HepG2 (cell line): ENCODE results near the gene PRCP. TPM values are rescaled to one million over a fixed set of nuclear protein-coding genes. Genes with fewer than 3 reads are reported as not detected.

Experiments used
- ATAC-seq: fragments of 200-7000 bp; cut with Tn5 transposase; 3 replicates; pipeline ENCODE4 v1.9.1; 2020; ENCODE audit warnings: mild to moderate bottlenecking, moderate library complexity
- BruUV-seq: library from RNA; stranded (reverse); fragments of 400-500 nt; replicated peaks from 2 replicates; lab custom pipeline; 2021; lab: Mats Ljungman, UMichigan
- CTCF ChIA-PET: fragments of 300-600 bp; formaldehyde crosslinking; extraction: SDS; loops from one replicate; lab custom pipeline; 2021; ENCODE audit warnings: low total read pairs, inconsistent platforms, low intra/inter-chr PET ratio; lab: Yijun Ruan, JAX
- POLR2A ChIA-PET: fragments of 350-600 bp; sonication (Branson Sonifier 250); formaldehyde crosslinking; loops from one replicate; lab custom pipeline; 2020; ENCODE audit warnings: antibody characterized with exemption, inconsistent platforms; lab: Yijun Ruan, JAX
- DNase-seq: peaks from one replicate; pipeline ENCODE4 v3.0.0-alpha.2; 2015; ENCODE audit warnings: low spot score
- FAIRE-seq: peaks from 3 replicates; lab custom pipeline; 2011; peaks lifted over from hg19 to GRCh38; lab: Jason Lieb, UNC
- H2AFZ ChIP-seq: one replicate; pipeline ENCODE4 v1.6.1; 2011; ENCODE audit warnings: low read length, inconsistent platforms
- H3K27ac ChIP-seq: fragments of 300-600 bp; 3 replicates; pipeline ENCODE4 v1.8.0; 2011; ENCODE audit warnings: mixed run types, mild to moderate bottlenecking, mixed read lengths, low read length, inconsistent platforms; ENCODE audit not compliant: insufficient read depth; ENCODE audit errors: extremely low read length
- H3K27me3 ChIP-seq, 2 experiments: fragments of 200-600 bp in 1 of 2; 2 replicates in 1 of 2; 3 replicates in 1 of 2; pipeline versions ENCODE4 v1.6.0 to v1.8.0; 2011; ENCODE audit warnings: low read length in 2 of 2, mild to moderate bottlenecking in 2 of 2, moderate library complexity in 2 of 2, inconsistent platforms in 1 of 2; ENCODE audit not compliant: insufficient read depth in 2 of 2, control insufficient read depth in 1 of 2
- H3K36me3 ChIP-seq, 2 experiments: fragments of 200-600 bp in 1 of 2; replicated peaks in 1 of 2; 2 replicates in 1 of 2; 3 replicates in 1 of 2; pipeline versions ENCODE4 v1.5.1 to v1.8.0; 2011; ENCODE audit warnings: low read length in 2 of 2, inconsistent platforms in 1 of 2; ENCODE audit not compliant: insufficient read depth in 2 of 2, control insufficient read depth in 1 of 2
- H3K4me1 ChIP-seq: 2 replicates; pipeline ENCODE4 v1.5.1; 2012; ENCODE audit warnings: low read length, inconsistent platforms; ENCODE audit not compliant: insufficient read depth
- H3K4me2 ChIP-seq: 2 replicates; pipeline ENCODE4 v1.6.0; 2011; ENCODE audit warnings: low read depth, low read length, inconsistent platforms
- H3K4me3 ChIP-seq, 3 experiments: fragments of 200-600 bp in 1 of 3; sonication (generic), shearing (Covaris generic) in 1 of 3; replicated peaks in 1 of 3; 2 replicates each; pipeline ENCODE4 v1.5.1; 2011 to 2016; ENCODE audit warnings: low read length in 3 of 3, inconsistent platforms in 2 of 3, low read depth in 2 of 3, mild to moderate bottlenecking in 2 of 3, control low read depth in 1 of 3, mixed read lengths in 1 of 3; ENCODE audit not compliant: insufficient read depth in 1 of 3
- H3K79me2 ChIP-seq: one replicate; pipeline ENCODE4 v1.6.1; 2011; ENCODE audit warnings: low read length, inconsistent platforms; ENCODE audit not compliant: insufficient read depth
- H3K9ac ChIP-seq: 2 replicates; pipeline ENCODE4 v1.6.0; 2011; ENCODE audit warnings: mild to moderate bottlenecking, low read depth, low read length, inconsistent platforms; ENCODE audit not compliant: insufficient read depth
- H3K9me3 ChIP-seq: 2 replicates; pipeline ENCODE4 v1.5.1; 2012; ENCODE audit warnings: mild to moderate bottlenecking, low read length
- H4K20me1 ChIP-seq: 2 replicates; pipeline ENCODE4 v1.6.0; 2011; ENCODE audit warnings: inconsistent platforms, mild to moderate bottlenecking, low read length, moderate library complexity; ENCODE audit not compliant: insufficient read depth
- ADNP ChIP-seq: sonication (generic); formaldehyde crosslinking; IDR thresholded peaks from 2 replicates; pipeline ENCODE4 v1.4.0; 2020; ENCODE audit warnings: missing genetic modification reagents
- CBX5 ChIP-seq: sonication (generic); formaldehyde crosslinking; IDR thresholded peaks from 2 replicates; pipeline ENCODE4 v1.4.0; 2020; ENCODE audit warnings: missing genetic modification reagents, borderline replicate concordance
- CEBPB ChIP-seq: IDR thresholded peaks from 2 replicates; pipeline ENCODE4 v1.6.1; 2011; ENCODE audit warnings: low read depth, low read length, improper control_type of control experiment, borderline replicate concordance
- DPF2 ChIP-seq: sonication (generic); formaldehyde crosslinking; IDR thresholded peaks from 2 replicates; pipeline ENCODE4 v1.4.0; 2020; ENCODE audit warnings: mild to moderate bottlenecking, low read depth, missing genetic modification reagents, borderline replicate concordance
- FOSL1 ChIP-seq: sonication (generic); formaldehyde crosslinking; IDR thresholded peaks from 2 replicates; pipeline ENCODE4 v1.9.0; 2021; ENCODE audit warnings: missing genetic modification reagents, borderline replicate concordance
- MZF1 ChIP-seq: sonication (generic); formaldehyde crosslinking; IDR thresholded peaks from 2 replicates; pipeline ENCODE4 v1.8.1; 2023; ENCODE audit warnings: mild to moderate bottlenecking, missing genetic modification reagents, borderline replicate concordance
- SMC3 ChIP-seq: IDR thresholded peaks from 2 replicates; pipeline ENCODE4 v1.6.1; 2011; ENCODE audit warnings: low read length, improper control_type of control experiment
- SP1 ChIP-seq, 2 experiments: fragments of 450-650 bp in 1 of 2; sonication (generic) in 1 of 2; formaldehyde crosslinking in 1 of 2; IDR thresholded peaks; 2 replicates each; pipeline versions ENCODE4 v1.4.0 to v1.6.1; 2016 to 2020; ENCODE audit warnings: missing genetic modification reagents in 1 of 2
- ZNF329 ChIP-seq: sonication (generic); formaldehyde crosslinking; IDR thresholded peaks from 2 replicates; pipeline ENCODE4 v1.9.0; 2021; ENCODE audit warnings: low read depth, mild to moderate bottlenecking, missing genetic modification reagents
- in situ Hi-C: cut with HindIII; loops from 2 replicates; pipeline ENCODE4 v1.10.0; 2017; ENCODE audit warnings: low pct_unique_long_range_greater_than_20kb; ENCODE audit not compliant: extremely low pct_ligation_motif_present
- intact Hi-C: fragments of 100-400 bp; cut with micrococcal nuclease; formaldehyde crosslinking; loops from one replicate; pipeline ENCODE4 v1.10.0; 2022; ENCODE audit not compliant: unreplicated experiment
- polyA plus RNA-seq, 8 experiments: library from polyadenylated mRNA; depleted of rRNA in 3 of 8; stranded (reverse) in 7 of 8; unstranded in 1 of 8; fragments of >200 nt; fragmentation: Illumina TruSeq in 4 of 8; extraction: Trizol in 4 of 8; gene quantifications; 2 replicates each; pipeline versions ENCODE4 v1.2.1 to v1.2.3, GENCODE V29; 2011 to 2016; ENCODE audit warnings: low read depth in 4 of 8, missing spikeins in 1 of 8, mixed read lengths in 1 of 8; ENCODE audit not compliant: insufficient read depth in 1 of 8
- total RNA-seq, 5 experiments: library from RNA; depleted of rRNA; stranded (reverse); fragments of >200 nt; fragmentation: Illumina TruSeq; extraction: Trizol; gene quantifications; 2 replicates each; pipeline ENCODE4 v1.2.3, GENCODE V29; 2016; ENCODE audit warnings: low read depth in 1 of 5
- TF ChIP-seq, protein P1 (sequence below): sonication (generic); formaldehyde crosslinking; IDR thresholded peaks from 2 replicates; pipeline ENCODE4 v1.4.0; 2020; ENCODE audit warnings: missing genetic modification reagents
- TF ChIP-seq, protein P2 (sequence below): sonication (generic); formaldehyde crosslinking; IDR thresholded peaks from 2 replicates; pipeline ENCODE4 v1.4.0; 2020; ENCODE audit warnings: missing genetic modification reagents, low read depth, mild to moderate bottlenecking, borderline replicate concordance
- TF ChIP-seq, protein P3 (sequence below): sonication (generic); formaldehyde crosslinking; IDR thresholded peaks from 2 replicates; pipeline ENCODE4 v1.4.0; 2020; ENCODE audit warnings: missing genetic modification reagents
- TF ChIP-seq, protein P4 (sequence below): sonication (generic); formaldehyde crosslinking; IDR thresholded peaks from 2 replicates; pipeline ENCODE4 v1.9.0; 2021; ENCODE audit warnings: missing genetic modification reagents, mild to moderate bottlenecking, borderline replicate concordance
- TF ChIP-seq, protein P5 (sequence below): sonication (generic); formaldehyde crosslinking; IDR thresholded peaks from 2 replicates; pipeline ENCODE4 v1.4.0; 2020; ENCODE audit warnings: mild to moderate bottlenecking, missing genetic modification reagents

The PRCP gene
- total and polyA plus RNA-seq, 2 of the 13 experiments (the other 11 are each of a cell fraction or from before 2014, with no cell fraction given): 84.2 to 105 TPM

DNA sequence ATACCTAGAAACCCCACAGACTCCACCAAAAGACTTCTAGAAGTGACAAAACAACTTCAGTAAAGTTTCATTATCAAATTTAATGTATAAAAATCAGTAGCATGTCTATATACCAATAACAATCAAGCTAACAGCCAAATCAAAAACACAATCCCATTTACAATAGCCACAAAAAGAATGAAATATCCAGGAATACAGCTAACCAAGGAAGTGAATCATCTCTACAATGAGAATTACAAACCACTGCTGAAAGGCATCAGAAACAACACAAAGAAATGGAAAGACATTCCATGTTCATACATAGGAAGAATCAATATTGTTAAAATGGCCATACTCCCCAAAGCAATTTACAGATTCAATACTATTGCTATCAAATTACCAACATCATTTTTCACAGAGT lies 46.0 kb downstream of the PRCP start:
- in situ Hi-C loops (loop anchor here (25.0 kb wide), 1 partner anchor 958 kb away; no protein-coding TSS in a partner anchor), intact Hi-C loops (no loop called here)
- TF ChIP-seq, protein P1, sequence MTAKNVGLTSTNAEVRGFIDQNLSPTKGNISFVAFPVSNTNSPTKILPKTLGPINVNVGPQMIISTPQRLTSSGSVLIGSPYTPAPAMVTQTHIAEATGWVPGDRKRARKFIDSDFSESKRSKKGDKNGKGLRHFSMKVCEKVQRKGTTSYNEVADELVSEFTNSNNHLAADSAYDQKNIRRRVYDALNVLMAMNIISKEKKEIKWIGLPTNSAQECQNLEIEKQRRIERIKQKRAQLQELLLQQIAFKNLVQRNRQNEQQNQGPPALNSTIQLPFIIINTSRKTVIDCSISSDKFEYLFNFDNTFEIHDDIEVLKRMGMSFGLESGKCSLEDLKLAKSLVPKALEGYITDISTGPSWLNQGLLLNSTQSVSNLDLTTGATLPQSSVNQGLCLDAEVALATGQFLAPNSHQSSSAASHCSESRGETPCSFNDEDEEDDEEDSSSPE (CRISPR knock-in tag): no peak
- TF ChIP-seq CBX5 (CRISPR knock-in tag) (no peak), FOSL1 (no peak), DPF2 (CRISPR knock-in tag) (no peak), CEBPB (no peak), MZF1 (CRISPR knock-in tag) (no peak), ADNP (CRISPR knock-in tag) (no peak), SMC3 (no peak), SP1 (IDR thresholded peaks at IDR 0.05) (no peak), SP1 (CRISPR knock-in tag; IDR thresholded peaks at IDR 0.05) (no peak), ZNF329 (no peak)
- TF ChIP-seq, protein P2, sequence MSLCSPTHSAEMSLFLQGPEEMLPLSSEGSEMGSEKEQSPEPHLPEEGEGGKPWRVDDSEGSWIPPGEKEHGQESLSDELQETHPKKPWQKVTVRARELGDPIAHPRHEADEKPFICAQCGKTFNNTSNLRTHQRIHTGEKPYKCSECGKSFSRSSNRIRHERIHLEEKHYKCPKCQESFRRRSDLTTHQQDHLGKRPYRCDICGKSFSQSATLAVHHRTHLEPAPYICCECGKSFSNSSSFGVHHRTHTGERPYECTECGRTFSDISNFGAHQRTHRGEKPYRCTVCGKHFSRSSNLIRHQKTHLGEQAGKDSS (CRISPR knock-in tag): no peak
- TF ChIP-seq, protein P3, sequence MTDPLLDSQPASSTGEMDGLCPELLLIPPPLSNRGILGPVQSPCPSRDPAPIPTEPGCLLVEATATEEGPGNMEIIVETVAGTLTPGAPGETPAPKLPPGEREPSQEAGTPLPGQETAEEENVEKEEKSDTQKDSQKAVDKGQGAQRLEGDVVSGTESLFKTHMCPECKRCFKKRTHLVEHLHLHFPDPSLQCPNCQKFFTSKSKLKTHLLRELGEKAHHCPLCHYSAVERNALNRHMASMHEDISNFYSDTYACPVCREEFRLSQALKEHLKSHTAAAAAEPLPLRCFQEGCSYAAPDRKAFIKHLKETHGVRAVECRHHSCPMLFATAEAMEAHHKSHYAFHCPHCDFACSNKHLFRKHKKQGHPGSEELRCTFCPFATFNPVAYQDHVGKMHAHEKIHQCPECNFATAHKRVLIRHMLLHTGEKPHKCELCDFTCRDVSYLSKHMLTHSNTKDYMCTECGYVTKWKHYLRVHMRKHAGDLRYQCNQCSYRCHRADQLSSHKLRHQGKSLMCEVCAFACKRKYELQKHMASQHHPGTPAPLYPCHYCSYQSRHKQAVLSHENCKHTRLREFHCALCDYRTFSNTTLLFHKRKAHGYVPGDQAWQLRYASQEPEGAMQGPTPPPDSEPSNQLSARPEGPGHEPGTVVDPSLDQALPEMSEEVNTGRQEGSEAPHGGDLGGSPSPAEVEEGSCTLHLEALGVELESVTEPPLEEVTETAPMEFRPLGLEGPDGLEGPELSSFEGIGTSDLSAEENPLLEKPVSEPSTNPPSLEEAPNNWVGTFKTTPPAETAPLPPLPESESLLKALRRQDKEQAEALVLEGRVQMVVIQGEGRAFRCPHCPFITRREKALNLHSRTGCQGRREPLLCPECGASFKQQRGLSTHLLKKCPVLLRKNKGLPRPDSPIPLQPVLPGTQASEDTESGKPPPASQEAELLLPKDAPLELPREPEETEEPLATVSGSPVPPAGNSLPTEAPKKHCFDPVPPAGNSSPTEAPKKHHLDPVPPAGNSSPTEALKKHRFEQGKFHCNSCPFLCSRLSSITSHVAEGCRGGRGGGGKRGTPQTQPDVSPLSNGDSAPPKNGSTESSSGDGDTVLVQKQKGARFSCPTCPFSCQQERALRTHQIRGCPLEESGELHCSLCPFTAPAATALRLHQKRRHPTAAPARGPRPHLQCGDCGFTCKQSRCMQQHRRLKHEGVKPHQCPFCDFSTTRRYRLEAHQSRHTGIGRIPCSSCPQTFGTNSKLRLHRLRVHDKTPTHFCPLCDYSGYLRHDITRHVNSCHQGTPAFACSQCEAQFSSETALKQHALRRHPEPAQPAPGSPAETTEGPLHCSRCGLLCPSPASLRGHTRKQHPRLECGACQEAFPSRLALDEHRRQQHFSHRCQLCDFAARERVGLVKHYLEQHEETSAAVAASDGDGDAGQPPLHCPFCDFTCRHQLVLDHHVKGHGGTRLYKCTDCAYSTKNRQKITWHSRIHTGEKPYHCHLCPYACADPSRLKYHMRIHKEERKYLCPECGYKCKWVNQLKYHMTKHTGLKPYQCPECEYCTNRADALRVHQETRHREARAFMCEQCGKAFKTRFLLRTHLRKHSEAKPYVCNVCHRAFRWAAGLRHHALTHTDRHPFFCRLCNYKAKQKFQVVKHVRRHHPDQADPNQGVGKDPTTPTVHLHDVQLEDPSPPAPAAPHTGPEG (CRISPR knock-in tag): no peak
- TF ChIP-seq, protein P4, sequence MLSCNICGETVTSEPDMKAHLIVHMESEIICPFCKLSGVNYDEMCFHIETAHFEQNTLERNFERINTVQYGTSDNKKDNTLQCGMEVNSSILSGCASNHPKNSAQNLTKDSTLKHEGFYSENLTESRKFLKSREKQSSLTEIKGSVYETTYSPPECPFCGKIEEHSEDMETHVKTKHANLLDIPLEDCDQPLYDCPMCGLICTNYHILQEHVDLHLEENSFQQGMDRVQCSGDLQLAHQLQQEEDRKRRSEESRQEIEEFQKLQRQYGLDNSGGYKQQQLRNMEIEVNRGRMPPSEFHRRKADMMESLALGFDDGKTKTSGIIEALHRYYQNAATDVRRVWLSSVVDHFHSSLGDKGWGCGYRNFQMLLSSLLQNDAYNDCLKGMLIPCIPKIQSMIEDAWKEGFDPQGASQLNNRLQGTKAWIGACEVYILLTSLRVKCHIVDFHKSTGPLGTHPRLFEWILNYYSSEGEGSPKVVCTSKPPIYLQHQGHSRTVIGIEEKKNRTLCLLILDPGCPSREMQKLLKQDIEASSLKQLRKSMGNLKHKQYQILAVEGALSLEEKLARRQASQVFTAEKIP (CRISPR knock-in tag): no peak
- TF ChIP-seq, protein P5, sequence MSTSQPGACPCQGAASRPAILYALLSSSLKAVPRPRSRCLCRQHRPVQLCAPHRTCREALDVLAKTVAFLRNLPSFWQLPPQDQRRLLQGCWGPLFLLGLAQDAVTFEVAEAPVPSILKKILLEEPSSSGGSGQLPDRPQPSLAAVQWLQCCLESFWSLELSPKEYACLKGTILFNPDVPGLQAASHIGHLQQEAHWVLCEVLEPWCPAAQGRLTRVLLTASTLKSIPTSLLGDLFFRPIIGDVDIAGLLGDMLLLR: no peak
- Histone ChIP-seq H2AFZ (no peak overlapping the region), H3K27me3 (no peaks in the 10 kb centered on the region), H3K4me1 (no peaks in the 10 kb centered on the region), H3K9ac (no peak overlapping the region), H3K79me2 (no peaks in the 10 kb centered on the region), H3K36me3 (peaks cover 0 to 2% of the 10 kb centered on the region in 2 experiments; a peak in 3 of 5 replicates), H4K20me1 (no peaks in the 10 kb centered on the region; the same call in 1 of the 2 replicates), H3K4me2 (no peak overlapping the region), H3K9me3 (no peaks in the 10 kb centered on the region), H3K27ac (no peak overlapping the region), H3K4me3 (no peak overlapping the region)
- POLR2A ChIA-PET: no interaction called here
- BruUV-seq: no TSS peak
- FAIRE-seq (no peak), DNase-seq (no peak), ATAC-seq (no peak)
- CTCF ChIA-PET: no interaction called here
